GM19395 (cell line): ENCODE measurements around the gene SEMA3B.

Experiments
- ATAC-seq: cut with Tn5 transposase; IDR thresholded peaks from one replicate; pipeline ENCODE4 v1.9.1; 2021; ENCODE audit warnings: mild to moderate bottlenecking, moderate library complexity; ENCODE audit not compliant: unreplicated experiment

SEMA3B gene

DNA sequence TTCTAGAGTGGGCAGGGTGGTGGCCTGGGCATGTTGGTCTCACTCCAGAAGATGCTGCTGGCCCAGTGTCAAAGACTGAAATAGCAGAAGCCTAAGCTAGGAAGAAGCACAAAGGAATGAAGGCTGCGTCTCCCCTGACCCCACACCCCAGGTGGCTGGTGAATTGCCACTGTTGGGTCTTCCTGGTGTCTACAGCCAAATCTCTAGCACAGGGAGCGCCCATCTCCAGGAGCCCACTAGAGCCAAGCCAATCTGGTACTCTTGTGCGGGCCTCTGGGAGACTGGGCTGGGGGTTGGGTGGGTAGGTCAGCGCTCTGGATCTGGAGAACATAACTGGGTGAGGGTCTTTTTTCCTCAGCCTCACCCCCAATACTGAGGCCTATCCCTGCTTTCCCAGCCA lies 58.2 kb downstream of the SEMA3B start:
- ATAC-seq = no peak
